Stimulated activated CD4-positive, alpha-beta T cell treated with anti-CD3 and anti-CD28 coated beads, TNF-alpha, amount 100 ng/mL, for 4 hours (primary cell): ENCODE results near the gene CTCFL.

Experiments used
- DNase-seq, 3 experiments: peaks; one replicate each; pipeline ENCODE4 v3.0.0-alpha.2; 2020; ENCODE audit warnings: low read depth in 3 of 3

Gene CTCFL

DNA sequence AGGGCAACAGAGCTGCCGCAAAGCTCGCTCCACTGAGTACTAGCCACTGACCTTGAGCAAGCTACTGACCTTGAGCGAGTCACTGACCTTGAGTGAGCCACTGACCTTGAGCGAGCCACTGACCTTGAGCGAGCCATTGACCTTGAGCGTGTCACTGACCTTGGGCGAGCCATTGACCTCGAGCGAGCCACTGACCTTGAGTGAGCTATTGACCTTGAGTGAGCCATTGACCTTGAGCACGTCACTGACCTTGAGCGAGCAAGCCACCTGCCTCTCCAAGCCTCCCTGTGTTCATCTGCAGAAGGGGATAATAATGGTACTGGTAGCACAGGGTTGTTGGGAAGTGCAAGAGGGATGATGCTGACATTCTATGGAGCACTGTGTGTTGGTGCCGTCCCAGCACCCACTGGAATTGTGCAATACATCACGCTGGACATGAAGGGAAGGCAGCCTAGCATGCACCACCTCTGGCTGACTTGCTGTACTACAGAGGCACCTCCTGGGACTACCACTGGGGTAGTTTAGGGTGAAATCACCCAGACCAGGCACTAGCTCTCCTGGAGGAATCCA is 60.2 kb downstream of the CTCFL start:
- DNase-seq = no peak

- no peak for DNase-seq
Measured at GRCh38 chr20:57462781-57463180, 62.2 kb downstream of the CTCFL start.

DNA sequence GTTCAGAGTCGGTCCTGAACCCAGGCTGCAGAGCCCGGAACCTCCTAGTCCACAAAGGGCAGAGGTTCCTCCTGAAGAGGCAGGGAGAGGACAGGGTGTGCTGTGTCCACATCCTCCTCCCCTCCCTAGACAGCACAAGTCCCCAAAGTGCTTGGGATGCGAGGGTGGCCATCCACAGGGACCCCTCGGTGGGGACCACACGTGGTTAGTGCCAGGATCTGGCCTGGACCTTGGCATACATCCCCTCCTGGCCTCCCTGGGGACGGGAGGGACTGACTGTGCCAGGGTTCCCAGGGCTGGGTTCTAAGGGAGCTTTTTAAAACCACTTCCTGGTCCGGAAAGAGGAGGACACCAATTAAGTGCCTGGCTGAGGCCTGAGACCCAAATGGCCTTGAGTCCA is 63.2 kb downstream of the CTCFL start:
- DNase-seq = no peak

- no peak for DNase-seq
Measured at GRCh38 chr20:57460781-57461465, 64.0 kb downstream of the CTCFL start.

GRCh38 chr20:57459897-57460296 is 65.0 kb downstream of the CTCFL start:
- DNase-seq = no peak

DNA sequence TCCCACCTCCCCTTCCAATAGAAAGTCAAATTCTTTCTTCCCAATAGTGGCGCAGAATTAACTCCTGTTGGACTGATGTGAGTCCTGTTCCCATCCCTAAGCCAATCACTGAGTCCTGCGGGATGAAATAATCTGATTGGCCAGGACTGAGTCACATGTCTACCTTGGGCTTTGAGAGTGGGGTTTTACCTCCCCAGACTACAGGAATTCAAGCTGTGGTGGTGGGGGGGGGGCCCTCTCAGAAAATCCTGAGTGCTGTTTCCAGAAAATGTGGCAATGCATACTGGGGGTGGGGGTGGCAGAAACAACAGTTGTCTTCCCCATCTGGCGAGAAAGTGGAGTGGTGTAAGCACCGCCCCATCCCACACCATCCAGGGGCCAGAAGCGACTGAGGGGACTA is 65.7 kb downstream of the CTCFL start:
- DNase-seq = no peak

GRCh38 chr20:57458400-57459160 is 66.4 kb downstream of the CTCFL start:
- no peak for DNase-seq

GRCh38 chr20:57457243-57458095 is 67.5 kb downstream of the CTCFL start:
- no peak for DNase-seq

DNA sequence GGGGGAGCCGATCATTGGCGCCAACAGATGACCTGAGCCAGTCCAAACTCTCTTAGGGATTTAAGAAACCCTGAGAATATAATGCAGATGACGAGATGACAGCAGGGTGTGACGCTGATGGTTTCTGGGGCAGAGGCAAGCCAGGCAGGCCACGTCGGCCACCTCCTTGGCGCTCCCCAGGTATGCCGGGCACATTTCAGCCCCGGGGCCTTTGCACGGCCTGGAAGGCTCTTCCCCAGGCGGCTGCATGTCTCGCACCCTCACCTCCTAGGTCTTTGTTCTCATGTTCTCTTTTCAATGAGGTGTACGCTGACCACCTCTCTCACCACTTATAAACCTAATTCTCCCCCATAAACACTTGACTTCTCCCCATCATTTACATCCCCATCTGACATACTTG is 68.8 kb downstream of the CTCFL start:
- DNase-seq = no peak

DNA sequence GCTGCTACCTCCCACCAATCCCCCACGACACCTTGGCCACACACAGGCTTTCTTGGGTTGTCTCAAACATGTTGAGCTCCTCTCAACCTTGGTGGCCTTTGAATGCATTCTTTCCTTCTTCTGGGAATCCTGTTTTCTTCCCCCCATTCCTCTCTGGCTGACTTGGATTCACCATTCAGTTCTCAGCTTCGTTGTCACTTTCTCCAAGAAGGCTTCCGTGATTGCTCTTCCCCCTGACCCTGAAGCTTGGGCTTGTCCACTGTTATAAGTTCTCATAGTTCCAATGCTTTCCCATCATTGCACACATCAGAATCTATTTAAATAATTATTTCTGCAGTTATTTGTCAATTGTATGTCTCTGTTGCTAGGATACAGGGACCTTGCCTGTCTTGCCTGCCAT is 69.6 kb downstream of the CTCFL start:
- DNase-seq = no peak

- no peak for DNase-seq
Measured at GRCh38 chr20:57451795-57452661, 72.9 kb downstream of the CTCFL start.

- no peak for DNase-seq
Measured at GRCh38 chr20:57451431-57451794, 73.5 kb downstream of the CTCFL start.

DNA sequence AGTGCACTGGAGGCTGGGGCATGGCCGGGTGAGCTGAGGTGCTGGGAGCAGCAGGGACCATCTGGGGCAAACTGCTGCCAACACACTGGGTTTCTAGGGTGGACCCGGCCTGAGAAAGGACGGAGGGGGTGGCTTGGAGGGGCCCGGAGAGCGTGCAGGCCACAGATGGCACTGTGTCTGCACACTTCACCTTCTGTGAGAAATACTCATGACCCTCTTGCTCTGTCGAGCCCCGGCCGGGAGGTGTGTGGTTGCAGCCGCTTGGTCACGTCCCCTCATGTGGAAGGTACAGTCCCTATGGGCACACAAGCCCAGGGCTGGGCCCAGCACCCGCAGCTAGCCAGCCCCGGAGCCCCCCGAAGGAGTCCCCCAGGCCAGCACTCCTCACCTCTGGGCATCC is 74.0 kb downstream of the CTCFL start:
- no peak for DNase-seq

GRCh38 chr20:57450419-57450818 is 74.5 kb downstream of the CTCFL start:
- DNase-seq = no peak

DNA sequence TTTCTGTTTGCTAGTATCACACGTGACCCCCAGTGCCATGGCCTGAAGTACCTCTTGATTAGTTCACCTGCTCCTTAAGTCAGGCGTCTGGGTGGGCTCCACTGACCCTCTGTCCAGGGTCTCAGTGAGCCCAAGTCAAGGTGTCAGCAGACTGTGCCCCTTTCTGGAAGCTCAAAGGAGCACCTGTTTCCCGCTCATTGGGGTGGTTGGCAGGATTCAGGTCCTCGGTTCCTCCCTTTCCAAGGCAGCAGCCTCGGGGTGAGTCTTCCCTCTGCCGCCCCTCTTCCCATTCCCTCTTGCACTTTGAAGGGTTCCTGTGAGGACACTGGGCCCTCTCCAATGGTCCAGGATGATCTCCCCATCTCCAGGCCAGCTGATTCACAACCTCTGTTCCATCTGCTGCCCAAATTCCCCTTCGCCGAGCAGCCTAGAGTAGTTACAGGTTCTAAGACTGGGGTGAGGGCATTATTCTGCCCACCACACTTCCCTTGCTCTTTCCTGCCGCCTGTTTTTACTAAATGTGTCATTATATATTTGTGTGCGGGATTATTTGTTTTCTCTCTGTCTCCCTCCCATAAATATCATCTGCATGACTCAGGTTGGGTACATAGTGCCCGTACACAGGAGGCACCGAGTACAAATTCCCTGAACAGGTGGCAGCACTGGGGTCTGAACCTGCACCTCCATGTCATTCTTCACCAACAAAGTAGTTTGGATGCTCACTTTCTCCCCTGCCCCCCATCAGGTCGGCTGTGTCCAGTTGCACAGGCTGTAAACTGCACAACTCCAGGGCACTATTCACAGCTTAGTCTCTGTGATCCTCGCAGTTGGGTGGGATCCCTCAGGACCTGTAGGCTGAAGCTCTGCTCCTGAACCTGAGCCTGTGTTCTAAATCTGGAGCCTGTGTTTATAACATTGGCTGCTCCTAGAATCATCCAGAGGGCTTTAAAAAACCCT is 75.3 kb downstream of the CTCFL start:
- no peak for DNase-seq

- no peak for DNase-seq
Measured at GRCh38 chr20:57448764-57449354, 76.1 kb downstream of the CTCFL start.
